Stimulated activated CD8-positive, alpha-beta memory T cell treated with anti-CD3 and anti-CD28 coated beads, Interleukin-7, amount 100 ng/mL, for 48 hours (primary cell): ENCODE results near the gene BRPF3.

Experiments used
- DNase-seq, 2 donors: peaks; one replicate each; pipeline ENCODE4 v3.0.0-alpha.2; 2020; ENCODE audit warnings: low read depth in 1 of 2; ENCODE audit errors: extremely low read depth in 1 of 2

Gene BRPF3

GRCh38 chr6:36196113-36196879 lies at the start of gene BRPF3:
Gene BRPF3, plus strand, starts transcription at chr6:36196744. Its CDS starts 3,579 bp downstream, at chr6:36200323.
- DNase-seq: peak; percentile 52 to 53

- DNase-seq: no peak
These were observed 49.2 kb upstream of the BRPF3 start for GRCh38 chr6:36147294-36147693.

- DNase-seq: no peak
These were observed 47.1 kb upstream of the BRPF3 start for GRCh38 chr6:36149476-36149875.

GRCh38 chr6:36150283-36150682 lies 46.3 kb upstream of the BRPF3 start:
- no peak for DNase-seq

- no peak for DNase-seq
These were observed 42.3 kb upstream of the BRPF3 start for GRCh38 chr6:36154286-36154685.

GRCh38 chr6:36155662-36156061 lies 40.9 kb upstream of the BRPF3 start:
- no peak for DNase-seq

- no peak for DNase-seq
These were observed 36.3 kb upstream of the BRPF3 start for GRCh38 chr6:36160147-36160760.

GRCh38 chr6:36169023-36170007 lies 27.2 kb upstream of the BRPF3 start:
- no peak for DNase-seq

GRCh38 chr6:36170704-36171103 lies 25.8 kb upstream of the BRPF3 start:
- DNase-seq: no peak

GRCh38 chr6:36171573-36171972 lies 25.0 kb upstream of the BRPF3 start:
- DNase-seq: no peak

- DNase-seq: no peak
These were observed 19.4 kb upstream of the BRPF3 start for GRCh38 chr6:36177166-36177565.

- no peak for DNase-seq
These were observed 18.0 kb upstream of the BRPF3 start for GRCh38 chr6:36178544-36178943.

GRCh38 chr6:36180126-36180525 lies 16.4 kb upstream of the BRPF3 start:
- DNase-seq: no peak

- DNase-seq: no peak
These were observed 12.2 kb upstream of the BRPF3 start for GRCh38 chr6:36184311-36184710.

- no peak for DNase-seq
These were observed 10.3 kb upstream of the BRPF3 start for GRCh38 chr6:36186199-36186598.

GRCh38 chr6:36187446-36187845 lies 9.1 kb upstream of the BRPF3 start:
- no peak for DNase-seq

- no peak for DNase-seq
These were observed 952 bp upstream of the BRPF3 start for GRCh38 chr6:36195471-36196112.

- peak; percentile 99 to 100 for DNase-seq
These were observed 470 bp downstream of the BRPF3 start for GRCh38 chr6:36196880-36197548.

GRCh38 chr6:36197739-36198221 lies 1.2 kb downstream of the BRPF3 start:
- no peak for DNase-seq

- DNase-seq: no peak
These were observed 2.4 kb downstream of the BRPF3 start for GRCh38 chr6:36198986-36199385.
